ENCODE data around the gene TMEM253. TPM values are rescaled to one million over a fixed set of nuclear protein-coding genes. Genes with fewer than 3 reads are reported as not detected.

The TMEM253 gene
- total RNA-seq, 2 donors from 2014 or later = 0.40 to 0.49 TPM

DNA sequence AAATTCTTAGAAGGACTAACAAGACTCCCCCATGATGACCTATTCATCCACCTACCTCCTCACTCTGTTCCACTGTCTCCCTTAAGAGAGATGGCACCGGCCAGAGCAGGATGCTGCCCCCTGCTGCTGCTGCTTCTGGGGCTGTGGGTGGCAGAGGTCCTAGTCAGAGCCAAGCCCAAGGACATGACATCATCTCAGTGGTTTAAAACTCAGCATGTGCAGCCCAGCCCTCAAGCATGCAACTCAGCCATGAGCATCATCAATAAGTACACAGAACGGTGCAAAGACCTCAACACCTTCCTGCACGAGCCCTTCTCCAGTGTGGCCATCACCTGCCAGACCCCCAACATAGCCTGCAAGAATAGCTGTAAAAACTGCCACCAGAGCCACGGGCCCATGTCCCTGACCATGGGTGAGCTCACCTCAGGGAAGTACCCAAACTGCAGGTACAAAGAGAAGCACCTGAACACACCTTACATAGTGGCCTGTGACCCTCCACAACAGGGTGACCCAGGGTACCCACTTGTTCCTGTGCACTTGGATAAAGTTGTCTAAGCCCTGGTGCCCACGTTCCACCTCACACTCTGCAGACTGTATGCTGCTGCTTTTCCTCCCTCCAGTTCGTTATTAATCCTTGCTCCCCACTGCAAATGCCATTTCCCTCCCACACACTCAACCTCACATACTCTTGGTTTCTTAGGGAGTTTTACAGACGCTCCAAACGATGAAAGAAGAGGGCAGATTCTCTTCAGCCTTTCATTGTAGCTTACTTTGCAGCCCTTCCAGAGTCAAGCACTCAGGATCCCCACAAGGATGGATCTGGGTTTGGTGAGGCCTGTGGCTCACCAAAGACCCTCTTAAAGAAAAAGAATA, 42.8 kb upstream of the TMEM253 start, which contains the start of gene RNASE8:
Gene RNASE8 (plus strand): TSS at position 20 of the 873 bp plus-strand sequence. CDS start 71 bp downstream, at position 91.
- no peaks in the 10 kb centered on the region for H3K36me3 Mint-ChIP-seq (ENCODE audit: low read depth)
- Histone ChIP-seq H3K27ac (ENCODE audit: low read depth, low read length) (no peak within 1 kb of the TSS), H3K9me3 (ENCODE audit: control insufficient read depth, low read length) (no peaks in the 10 kb centered on the region), H3K4me1 (ENCODE audit: control insufficient read depth, insufficient read depth, low read length) (peaks cover 2% of the 10 kb centered on the region), H3K27me3 (ENCODE audit: control insufficient read depth, insufficient read depth, low read length, poor library complexity, severe bottlenecking) (no peaks in the 10 kb centered on the region), H3K36me3 (ENCODE audit: control insufficient read depth, insufficient read depth, low read length) (no peaks in the 10 kb centered on the region), H3K9ac (ENCODE audit: extremely low read depth, low read length, poor library complexity, severe bottlenecking) (no peak within 1 kb of the TSS), H3K4me3 (ENCODE audit: low read length) (no peak within 1 kb of the TSS)
- peaks cover 22% of the 10 kb centered on the region for H3K4me1 Mint-ChIP-seq
- 78 to 90% methylated on average over 6 to 8 of the region's 8 CpGs for WGBS, 2 experiments (ENCODE audit: insufficient coverage in 1 of 2, insufficient read length in 1 of 2)
- no peaks in the 10 kb centered on the region for H3K9me3 Mint-ChIP-seq
- no peaks in the 10 kb centered on the region for H3K27me3 Mint-ChIP-seq (ENCODE audit: insufficient read depth)
- TF ChIP-seq, protein P1, sequence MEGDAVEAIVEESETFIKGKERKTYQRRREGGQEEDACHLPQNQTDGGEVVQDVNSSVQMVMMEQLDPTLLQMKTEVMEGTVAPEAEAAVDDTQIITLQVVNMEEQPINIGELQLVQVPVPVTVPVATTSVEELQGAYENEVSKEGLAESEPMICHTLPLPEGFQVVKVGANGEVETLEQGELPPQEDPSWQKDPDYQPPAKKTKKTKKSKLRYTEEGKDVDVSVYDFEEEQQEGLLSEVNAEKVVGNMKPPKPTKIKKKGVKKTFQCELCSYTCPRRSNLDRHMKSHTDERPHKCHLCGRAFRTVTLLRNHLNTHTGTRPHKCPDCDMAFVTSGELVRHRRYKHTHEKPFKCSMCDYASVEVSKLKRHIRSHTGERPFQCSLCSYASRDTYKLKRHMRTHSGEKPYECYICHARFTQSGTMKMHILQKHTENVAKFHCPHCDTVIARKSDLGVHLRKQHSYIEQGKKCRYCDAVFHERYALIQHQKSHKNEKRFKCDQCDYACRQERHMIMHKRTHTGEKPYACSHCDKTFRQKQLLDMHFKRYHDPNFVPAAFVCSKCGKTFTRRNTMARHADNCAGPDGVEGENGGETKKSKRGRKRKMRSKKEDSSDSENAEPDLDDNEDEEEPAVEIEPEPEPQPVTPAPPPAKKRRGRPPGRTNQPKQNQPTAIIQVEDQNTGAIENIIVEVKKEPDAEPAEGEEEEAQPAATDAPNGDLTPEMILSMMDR (conservative IDR thresholded peaks at IDR 0.05) = no peak
- H3K4me3 Mint-ChIP-seq = no peak within 1 kb of the TSS
- H3K27ac Mint-ChIP-seq = no peak within 1 kb of the TSS
- no peak for DNase-seq

DNA sequence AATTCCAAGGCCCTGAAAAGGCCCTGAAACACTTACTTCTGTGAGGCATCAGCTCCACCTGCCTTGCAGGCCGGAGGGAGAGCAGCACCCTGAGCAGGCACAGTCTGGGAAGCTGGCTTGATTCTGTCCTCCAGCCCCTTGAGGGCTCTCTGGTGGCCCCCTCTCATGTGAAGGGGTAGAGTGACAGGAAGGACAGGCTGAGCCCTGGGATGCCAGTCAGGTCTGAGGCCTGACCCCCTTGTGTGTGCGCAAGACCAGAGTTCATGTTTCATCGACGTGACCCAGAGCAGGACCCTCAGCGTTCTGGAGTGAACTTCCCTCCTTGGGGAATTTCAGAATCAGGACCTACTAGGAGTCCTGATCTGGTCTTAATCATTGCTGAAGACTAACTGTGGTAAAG, 42.0 kb upstream of the TMEM253 start:
- Mint-ChIP-seq H3K27me3 (ENCODE audit: insufficient read depth) (no peaks in the 10 kb centered on the region), H3K27ac (no peak overlapping the region), H3K4me3 (no peak overlapping the region), H3K36me3 (ENCODE audit: low read depth) (no peaks in the 10 kb centered on the region), H3K4me1 (peaks cover 30% of the 10 kb centered on the region), H3K9me3 (no peaks in the 10 kb centered on the region)
- H3K27me3 ChIP-seq (ENCODE audit: control insufficient read depth, insufficient read depth, low read length, poor library complexity, severe bottlenecking) = no peaks in the 10 kb centered on the region
- H3K9me3 ChIP-seq (ENCODE audit: control insufficient read depth, low read length) = no peaks in the 10 kb centered on the region
- H3K9ac ChIP-seq (ENCODE audit: extremely low read depth, low read length, poor library complexity, severe bottlenecking) = no peak overlapping the region
- H3K4me3 ChIP-seq (ENCODE audit: low read length) = no peak overlapping the region
- 90% methylated on average over 5 of the region's 5 CpGs; no CpG with 5 or more reads in 1 of the 2 experiments for WGBS, 2 experiments (ENCODE audit: insufficient coverage in 1 of 2, insufficient read length in 1 of 2)
- peaks cover 6% of the 10 kb centered on the region for H3K4me1 ChIP-seq (ENCODE audit: control insufficient read depth, insufficient read depth, low read length)
- no peaks in the 10 kb centered on the region for H3K36me3 ChIP-seq (ENCODE audit: control insufficient read depth, insufficient read depth, low read length)
- no peak for DNase-seq
- TF ChIP-seq, protein P1 (conservative IDR thresholded peaks at IDR 0.05) = no peak
- no peak overlapping the region for H3K27ac ChIP-seq (ENCODE audit: low read depth, low read length)

- H3K36me3 Mint-ChIP-seq (ENCODE audit: low read depth) = no peaks in the 10 kb centered on the region
- TF ChIP-seq, protein P1 (conservative IDR thresholded peaks at IDR 0.05) = no peak
- Histone ChIP-seq H3K9me3 (ENCODE audit: control insufficient read depth, low read length) (no peaks in the 10 kb centered on the region), H3K27ac (ENCODE audit: low read depth, low read length) (no peak overlapping the region), H3K27me3 (ENCODE audit: control insufficient read depth, insufficient read depth, low read length, poor library complexity, severe bottlenecking) (no peaks in the 10 kb centered on the region), H3K36me3 (ENCODE audit: control insufficient read depth, insufficient read depth, low read length) (no peaks in the 10 kb centered on the region), H3K9ac (ENCODE audit: extremely low read depth, low read length, poor library complexity, severe bottlenecking) (no peak overlapping the region), H3K4me3 (ENCODE audit: low read length) (no peak overlapping the region), H3K4me1 (ENCODE audit: control insufficient read depth, insufficient read depth, low read length) (peaks cover 6% of the 10 kb centered on the region)
- H3K4me1 Mint-ChIP-seq = peaks cover 26% of the 10 kb centered on the region
- no peak overlapping the region for H3K27ac Mint-ChIP-seq
- DNase-seq = no peak
- WGBS, 2 experiments (ENCODE audit: insufficient coverage in 1 of 2, insufficient read length in 1 of 2) = 90 to 95% methylated on average over 6 to 8 of the region's 8 CpGs
- H3K4me3 Mint-ChIP-seq = no peak overlapping the region
- H3K27me3 Mint-ChIP-seq (ENCODE audit: insufficient read depth) = no peaks in the 10 kb centered on the region
- no peaks in the 10 kb centered on the region for H3K9me3 Mint-ChIP-seq
Measured at GRCh38 chr14:21059842-21060613, 40.8 kb upstream of the TMEM253 start.

Measured in endodermal cell (in vitro differentiated cells).